IPS DF 4.7 (cell line): ENCODE results near the gene CD79A.

Experiments
- DNase-seq: peaks from one replicate; pipeline ENCODE4 v3.0.0-alpha.2; 2013; ENCODE audit warnings: low spot score; ENCODE audit errors: extremely low read depth

The CD79A gene

DNA sequence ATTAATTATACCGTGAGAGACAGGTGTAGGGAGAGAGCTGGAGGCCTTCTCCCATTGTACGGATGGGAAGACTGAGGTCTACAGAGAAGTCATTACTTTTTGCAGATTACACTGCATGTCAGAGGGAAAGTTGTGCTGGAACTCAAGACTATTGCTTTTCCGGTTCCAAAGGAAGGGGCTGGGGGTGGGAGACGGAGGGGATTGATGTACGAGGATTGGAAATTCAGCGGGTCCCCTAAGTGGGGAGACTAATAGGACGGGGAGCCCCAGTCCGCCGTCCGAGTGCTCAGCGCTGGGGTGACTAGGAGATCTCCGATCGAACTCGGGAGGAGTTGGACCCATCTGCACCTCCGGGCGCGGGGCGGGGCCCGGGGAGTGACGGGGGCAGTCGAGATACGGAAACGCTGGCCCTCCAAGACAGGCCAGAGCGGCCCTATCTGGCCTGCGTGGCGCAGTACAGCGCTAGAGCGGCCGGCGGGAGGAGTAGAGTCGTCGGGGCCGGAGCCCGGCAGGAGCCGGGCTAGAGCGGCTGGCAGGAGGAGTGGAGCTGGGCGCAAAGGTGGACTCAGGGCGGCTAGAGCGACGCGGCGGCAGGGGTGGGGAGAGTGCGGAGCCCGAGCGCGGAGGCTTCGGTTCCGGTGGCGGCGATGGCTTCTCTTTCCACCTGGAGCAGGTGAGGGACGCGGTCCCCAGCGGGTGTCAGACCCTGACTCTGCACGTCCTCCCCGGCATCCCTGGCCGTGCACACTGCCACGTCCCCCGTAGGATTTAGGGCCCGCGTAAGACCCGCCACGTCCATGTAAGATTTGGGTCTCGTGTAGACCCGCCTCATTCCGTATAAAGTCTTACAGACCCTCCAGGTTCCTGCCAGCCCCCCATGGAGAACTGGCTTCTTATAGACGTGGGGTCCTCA, 7.0 kb downstream of the CD79A start:
- no peak for DNase-seq

DNA sequence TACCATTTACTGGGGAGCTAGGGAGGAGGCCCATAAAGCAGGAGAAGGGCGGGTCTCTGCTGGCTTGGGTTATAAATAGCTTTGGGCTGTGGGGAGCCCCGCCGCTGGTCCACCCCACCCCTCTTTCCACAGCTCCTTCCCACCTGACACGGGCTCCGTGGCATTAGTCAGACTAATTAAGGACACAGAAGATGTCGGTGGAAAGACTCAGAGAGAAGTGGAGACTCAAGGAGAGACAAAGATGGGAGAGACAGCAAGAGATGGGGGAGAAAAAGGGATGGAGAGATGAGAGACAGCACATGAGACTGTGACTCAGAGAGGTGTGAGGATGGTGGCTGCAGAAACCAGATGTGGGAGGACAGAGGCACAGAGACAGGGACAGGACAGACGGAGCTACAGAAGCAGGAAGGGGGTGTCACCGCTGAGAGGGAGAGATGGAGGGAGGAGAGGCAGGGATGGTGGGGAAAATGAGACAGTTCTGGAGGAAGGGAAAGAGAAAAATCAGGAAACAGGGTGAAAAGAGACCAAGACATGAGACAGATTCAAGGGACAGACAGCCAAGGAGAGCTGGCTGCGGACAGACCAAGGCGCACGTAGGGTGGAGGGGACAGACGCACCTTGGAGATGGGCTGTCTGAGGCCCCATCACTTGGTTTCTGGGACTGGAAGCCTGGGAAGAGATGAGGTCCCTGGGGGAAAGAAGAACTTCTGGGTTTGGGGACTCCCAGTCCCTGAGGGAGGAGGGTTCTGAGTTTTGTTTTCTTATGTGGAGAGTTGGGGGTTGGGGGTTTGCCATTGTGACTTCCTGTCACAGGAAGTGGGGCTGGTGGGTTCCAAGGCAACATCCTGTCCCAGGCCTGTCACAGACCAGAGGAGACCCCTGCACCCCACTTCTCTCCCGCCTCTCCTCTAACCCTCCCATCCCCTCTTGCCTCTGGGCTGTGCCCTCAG, 10.0 kb downstream of the CD79A start:
- no peak for DNase-seq

DNA sequence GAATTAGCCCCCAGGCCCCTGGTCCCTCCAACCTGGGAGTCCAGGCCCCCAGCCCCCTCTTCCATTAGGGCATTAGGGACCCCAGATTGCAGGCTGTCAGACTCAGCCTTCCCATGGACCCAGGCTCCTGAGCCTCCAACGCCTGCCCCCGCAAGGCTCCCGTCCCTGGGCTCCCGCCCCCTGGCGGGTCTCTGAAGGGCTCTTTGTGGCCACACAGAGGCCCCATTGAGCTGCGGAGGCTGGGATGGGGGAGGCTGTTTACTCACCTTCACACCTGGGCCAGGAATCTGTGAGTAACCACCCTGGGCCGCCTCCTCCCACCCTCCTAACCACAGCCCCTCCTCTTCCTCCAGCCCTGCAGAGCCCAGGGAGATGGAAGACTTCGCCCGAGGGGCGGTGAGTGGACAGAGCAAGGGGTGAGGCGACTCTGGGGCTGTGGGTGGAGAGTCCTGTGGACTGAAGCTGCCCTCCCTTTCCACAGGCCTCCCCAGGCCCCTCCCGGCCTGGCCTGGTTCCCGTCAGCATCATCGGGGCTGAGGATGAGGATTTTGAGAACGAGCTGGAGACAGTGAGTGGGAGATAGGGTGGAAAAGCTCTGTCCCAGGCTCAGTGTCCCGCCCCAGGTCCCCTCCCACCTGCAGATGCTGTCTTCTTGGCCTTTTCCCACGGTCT, 10.8 kb downstream of the CD79A start:
- no peak for DNase-seq

DNA sequence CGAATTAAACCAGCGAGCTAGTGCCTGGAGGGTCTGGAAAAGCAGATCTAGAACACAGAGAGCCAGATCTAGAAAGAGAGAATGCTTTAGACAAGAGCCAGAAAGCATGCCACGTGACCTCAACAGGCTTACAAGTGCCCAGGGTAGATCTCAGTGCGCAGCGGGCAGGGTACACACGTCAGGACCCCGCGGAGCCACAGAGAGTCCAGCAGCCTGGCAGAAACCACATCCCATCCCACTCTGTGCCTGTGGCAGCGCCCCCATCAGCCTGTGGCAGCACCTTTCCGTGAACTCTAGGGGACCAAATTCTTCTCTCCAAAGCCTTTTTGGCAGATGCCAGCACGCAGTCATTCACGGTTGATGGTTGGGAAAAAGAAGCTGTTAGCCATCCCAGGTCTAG, 11.8 kb downstream of the CD79A start:
- no peak for DNase-seq

DNA sequence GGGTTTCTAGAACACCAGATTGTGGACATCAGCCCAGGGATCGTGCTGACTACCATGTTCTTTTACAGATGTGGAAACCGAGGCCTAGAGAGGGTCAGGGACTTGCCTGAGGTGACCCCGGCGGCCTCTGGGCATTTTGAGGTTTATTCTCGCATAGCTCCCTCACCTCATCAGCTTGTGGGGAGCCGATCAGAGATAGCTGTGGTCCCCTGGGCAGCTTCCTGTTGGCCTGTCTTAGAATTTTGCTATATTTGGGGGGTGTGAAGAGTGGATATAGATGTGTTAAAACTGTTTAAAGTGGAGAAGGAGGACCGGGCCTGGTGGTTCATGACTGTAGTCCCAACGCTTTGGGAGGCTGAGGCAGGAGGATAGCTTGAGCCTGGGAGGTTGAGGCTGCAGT, 12.8 kb downstream of the CD79A start:
- no peak for DNase-seq

DNA sequence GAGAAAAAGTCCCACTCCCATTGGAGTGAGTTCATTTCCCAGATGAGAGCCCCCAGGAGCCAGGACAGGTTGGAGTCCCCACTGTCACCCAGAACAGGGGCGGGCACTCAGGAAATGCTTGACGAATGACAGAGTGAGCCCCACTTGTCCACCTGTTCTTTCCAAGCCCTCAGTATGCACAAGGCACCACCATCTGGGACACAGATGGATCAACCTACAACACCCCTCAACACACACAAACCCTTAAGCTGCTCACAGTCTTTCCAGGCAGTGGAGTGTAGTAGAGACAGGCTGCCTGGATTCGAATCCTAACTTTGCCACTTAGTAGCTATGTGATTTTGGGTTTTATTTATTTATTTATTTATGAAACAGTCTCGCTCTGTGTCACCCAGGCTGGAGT, 13.9 kb downstream of the CD79A start:
- DNase-seq, result no peak

DNA sequence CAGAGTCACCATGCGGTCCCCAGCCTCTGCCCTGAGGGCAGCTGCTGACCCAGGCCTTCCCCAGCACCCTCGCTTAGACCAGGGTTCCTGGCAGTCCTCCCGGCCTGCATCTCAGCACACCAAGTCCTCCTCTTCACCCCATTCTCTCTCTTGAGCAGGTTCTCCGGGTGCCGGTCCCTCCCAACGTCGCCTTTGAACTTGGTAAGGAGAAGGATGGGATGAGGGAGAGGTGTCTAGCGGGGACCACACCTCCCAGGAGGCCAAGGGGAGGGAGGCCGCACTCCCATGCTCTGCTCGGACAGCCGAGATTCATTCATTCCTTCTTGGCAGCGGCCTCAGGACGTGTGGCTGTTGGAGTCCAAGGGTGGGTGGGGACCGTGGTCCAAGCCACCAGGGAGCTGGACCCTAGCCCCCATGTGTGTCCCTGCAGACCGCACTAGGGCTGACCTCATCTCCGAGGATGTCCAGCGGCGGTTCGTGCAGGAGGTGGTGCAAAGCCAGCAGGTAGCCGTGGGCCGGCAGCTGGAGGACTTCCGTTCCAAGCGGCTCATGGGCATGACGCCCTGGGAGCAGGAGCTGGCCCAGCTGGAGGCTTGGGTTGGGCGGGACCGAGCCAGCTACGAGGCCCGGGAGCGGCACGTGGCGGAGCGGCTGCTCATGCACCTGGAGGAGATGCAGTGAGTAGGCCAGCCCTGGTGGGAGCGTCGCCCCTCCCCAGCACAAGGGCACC, 15.3 kb downstream of the CD79A start:
- no peak for DNase-seq

DNA sequence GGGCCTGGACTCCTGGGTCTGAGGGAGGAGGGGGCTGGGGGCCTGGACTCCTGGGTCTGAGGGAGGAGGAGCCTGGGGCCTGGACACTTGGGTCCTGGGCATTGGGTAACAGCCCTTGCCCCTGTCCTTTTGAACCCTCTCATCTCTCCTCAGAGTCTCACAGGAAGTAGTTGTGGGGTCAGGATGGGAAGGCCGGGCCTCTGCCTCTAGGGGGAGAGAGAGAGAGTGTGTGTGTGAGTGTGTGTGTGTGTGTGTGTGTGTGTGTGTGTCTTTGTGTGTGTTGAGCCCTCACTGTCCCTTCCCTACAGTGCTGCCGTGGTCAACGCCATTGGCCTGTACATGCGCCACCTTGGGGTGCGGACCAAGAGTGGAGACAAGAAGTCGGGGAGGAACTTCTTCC, 16.8 kb downstream of the CD79A start:
- no peak for DNase-seq

DNA sequence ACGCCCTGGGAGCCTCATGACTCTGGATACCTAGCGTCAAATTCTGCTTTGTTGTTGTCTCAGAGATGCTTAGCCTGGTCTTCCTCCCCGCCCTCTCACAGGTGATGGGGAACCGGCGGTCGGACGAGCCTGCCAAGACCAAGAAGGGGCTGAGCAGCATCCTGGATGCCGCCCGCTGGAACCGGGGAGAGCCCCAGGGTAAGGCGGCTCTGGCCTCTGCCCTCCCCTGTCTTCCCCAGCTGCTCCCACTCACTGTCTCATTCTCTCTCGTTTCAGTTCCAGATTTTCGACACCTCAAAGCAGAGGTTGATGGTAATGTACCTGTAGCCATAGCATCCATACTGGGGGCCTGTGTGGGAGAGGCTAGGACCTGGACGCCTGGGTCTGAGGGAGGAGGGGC, 17.3 kb downstream of the CD79A start:
- DNase-seq, result no peak

DNA sequence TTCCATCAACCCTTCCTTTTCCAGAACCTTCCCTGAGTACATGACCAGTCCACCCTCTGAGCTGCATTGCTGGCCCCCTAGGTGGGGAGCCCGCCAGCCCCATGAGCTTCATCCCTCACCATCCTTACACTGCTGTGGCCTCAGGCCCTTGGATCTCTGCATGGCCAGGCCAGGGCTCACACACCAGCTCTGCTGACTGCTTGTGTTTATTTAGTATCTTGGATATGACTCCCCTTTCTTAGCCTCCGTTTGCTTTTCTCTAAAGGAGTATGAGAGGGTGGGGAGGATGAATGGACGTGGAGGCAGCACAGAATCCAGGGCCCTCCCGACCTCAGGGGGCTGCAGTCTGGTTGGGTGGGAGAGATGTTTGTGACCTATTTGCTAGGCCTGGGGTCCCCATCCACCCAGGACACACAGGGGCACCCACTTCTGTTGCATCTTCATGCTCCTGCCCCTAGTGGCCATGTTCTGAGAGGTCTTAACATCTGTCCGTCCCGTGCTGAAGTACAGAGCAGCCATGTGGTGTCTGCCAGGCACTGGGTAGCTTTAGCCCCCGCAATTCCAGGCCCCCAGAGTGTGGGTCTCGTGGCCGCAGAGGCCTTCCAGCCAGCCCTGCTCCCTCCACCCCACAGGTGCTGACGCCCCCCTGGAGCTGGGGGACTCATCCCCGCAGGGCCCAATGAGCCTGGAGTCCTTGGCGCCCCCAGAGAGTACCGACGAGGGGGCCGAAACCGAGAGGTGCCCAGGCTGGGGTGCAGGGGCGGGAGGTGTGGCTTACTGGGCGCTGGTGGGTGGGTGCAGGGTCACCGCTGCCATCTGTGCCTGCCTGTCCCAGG, 18.9 kb downstream of the CD79A start:
- no peak for DNase-seq

DNA sequence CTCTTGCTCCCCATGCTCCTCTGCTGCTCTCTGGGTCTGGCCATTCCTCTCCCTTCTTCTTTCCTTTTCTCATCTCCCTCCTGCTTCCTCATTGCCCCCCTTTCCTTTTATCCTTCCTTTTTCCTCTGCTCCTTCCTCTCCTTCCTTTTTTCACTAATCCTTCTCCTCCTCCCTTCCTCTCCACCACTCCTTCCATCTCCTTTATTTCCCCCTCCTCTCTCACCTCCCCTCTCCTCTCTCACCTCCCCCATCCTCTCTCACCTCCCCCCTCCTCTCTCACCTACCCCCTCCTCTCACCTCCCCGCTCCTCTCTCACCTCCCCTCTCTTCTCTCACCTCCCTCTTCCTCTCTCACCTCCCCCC, 19.5 kb downstream of the CD79A start:
- no peak for DNase-seq

DNA sequence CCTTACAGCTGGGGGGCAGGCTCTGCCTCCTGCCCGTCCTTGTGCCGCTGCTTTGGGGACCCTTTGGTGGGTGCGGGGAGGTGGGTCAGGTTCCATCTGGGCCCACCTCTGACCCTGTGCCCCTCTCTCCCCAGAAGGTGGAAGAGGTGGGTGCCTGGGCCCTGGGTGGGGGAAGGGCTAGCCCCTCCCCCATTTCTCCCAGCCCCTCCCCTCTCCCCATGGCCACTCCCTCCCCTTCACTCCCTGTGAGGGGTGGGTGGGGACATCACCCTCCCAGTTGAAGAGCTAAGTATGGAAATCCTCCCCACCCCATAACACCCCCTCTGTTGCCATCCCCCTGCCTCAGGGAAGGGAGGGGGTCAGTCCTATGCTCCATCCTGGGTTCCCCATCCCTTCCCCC, 20.1 kb downstream of the CD79A start:
- no peak for DNase-seq

DNA sequence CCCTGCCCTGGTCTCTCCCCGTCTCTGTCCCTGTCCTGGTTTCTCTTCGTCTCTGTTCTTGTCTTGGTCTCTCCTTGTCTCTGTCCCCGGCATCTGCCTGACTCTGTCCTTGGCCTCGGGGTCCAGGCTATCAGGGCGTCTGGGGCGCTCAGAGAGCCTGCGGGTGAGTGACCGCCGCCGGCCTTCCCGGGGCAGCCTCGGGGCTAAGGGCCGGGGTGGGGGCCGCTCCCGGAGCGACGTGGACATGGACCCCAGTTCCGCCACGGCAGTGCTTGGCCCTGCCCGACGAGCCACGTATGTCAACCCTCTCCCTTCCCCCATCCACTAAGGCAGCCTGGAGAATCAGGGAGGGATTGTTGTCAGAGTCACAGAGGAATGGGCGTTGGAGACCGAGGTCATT, 20.7 kb downstream of the CD79A start:
- DNase-seq, result no peak

DNA sequence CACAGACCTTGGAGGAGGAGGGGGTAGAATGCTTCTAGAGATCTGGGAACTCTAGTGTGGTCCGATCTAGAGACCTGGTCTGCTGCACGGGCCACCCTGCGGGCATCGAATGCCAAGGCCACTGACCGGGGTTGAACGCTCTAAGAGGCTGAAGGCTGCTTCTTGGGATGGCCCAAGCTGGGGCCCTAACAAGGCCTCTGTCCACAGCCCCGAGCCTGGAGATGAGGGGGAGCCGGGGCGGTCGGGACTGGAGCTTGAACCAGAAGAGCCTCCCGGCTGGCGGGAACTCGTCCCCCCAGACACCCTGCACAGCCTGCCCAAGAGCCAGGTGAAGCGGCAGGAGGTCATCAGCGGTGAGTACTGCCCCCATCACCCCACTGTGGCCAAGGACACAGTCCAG, 21.2 kb downstream of the CD79A start:
- DNase-seq, result no peak

DNA sequence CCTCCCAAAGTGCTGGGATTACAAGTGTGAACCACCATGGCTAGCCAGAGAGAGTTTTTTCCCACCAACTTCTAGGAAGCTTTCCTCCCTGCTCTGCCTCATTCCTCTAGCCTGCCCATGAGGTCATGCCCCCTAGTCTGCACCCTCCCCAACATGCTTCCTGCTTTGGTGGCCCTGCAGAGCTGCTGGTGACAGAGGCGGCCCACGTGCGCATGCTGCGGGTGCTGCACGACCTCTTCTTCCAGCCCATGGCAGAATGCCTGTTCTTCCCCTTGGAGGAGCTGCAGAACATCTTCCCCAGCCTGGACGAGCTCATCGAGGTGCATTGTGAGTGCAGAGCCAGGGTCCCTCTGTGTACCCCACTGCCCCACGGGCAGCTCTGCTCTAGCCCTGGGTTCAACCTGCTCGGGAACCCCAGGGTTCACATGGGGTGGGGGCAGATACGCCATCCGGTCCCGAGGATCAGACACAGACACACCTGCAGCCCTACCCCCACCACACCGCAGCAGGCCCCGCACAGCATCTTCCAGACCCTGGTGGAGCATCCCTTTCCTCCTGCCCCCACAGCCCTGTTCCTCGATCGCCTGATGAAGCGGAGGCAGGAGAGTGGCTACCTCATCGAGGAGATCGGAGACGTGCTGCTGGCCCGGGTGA, 24.8 kb downstream of the CD79A start:
- no peak for DNase-seq

DNA sequence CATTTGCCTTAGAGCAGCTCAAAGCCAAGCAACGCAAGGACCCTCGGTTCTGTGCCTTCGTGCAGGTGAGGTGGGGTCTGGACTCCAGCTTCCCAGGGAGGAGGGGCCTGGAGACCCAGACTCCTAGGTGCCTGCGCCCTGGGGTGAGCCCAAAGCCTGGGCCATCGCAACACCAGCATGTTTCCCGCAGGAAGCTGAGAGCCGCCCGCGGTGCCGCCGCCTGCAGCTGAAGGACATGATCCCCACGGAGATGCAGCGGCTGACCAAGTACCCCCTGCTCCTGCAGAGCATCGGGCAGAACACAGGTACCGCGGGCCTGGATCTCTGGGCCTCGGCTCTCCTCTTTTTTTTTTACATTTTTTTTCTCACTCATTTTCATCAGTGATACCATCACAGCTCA, 25.5 kb downstream of the CD79A start:
- no peak for DNase-seq

DNA sequence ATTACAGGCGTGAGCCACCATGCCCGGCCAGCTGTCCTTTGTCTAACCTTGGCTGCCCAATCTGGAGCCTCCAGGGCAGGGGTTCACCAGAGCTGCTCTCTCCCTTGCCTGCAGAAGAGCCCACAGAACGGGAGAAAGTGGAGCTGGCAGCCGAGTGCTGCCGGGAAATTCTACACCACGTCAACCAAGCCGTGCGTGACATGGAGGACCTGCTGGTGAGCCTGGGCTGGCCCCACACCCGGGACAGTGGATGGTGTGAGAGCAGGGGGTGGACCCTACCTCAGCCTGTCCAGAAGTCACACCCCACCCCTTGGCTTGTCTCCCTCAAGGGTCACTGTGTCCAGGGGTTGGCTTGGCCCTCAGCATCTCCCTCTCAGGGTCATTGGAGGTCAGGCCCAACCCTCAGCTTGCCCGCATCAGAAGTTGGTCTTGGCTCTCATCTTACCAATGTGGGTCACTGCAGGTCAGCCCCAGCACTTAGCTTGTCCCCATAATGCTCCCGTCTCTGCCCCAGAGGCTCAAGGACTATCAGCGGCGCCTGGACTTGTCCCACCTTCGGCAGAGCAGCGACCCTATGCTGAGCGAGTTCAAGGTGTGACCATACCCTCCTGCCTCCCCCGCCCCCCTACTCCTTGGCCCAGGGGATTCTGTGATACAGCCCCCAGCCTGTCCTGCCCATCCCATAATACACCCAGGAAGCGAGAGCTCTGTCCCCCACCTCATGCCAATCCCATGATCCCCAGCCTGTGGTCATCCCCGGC, 26.3 kb downstream of the CD79A start:
- DNase-seq, result no peak

DNA sequence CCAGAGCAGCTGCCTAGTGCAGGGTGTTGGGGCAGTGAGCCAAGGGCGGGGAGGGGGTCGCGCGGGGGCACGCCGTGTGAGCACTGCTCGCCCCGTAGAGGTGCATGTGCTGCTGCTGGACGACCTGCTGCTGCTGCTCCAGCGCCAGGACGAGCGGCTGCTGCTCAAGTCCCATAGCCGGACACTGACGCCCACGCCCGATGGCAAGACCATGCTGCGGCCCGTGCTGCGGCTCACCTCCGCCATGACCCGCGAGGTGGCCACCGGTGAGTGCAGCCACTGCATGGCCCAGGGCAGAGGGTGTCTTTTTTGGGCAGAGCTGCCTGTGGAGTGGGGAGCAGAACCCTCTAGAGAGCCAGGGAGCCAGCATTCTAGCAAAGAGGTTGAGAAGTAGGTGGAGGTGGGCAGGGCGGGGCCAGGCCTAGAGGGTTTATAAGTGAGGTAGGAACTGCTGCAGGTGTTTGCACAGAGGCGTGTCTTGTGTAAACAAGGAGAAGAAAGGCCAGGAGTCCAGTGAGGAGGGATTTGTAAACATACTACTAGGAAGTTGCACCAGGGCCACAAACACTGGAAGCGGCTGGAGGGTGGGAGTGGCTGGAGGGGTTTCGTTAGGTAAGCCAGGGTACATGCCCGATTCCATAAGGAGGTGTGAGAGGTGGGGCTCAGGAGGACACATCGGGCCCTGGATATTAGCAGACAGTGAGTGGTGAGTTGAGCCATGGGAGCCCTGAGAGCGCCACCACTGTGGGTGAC, 27.2 kb downstream of the CD79A start:
- DNase-seq, result no peak
